Suprapubic skin (tissue), 4 donors: ENCODE results near the gene WDFY4. TPM values are rescaled to one million over a fixed set of nuclear protein-coding genes. Genes with fewer than 3 reads are reported as not detected.
A peak's percentile ranks its signal among the peaks of the same experiment; 100 is the strongest.

Source experiments
- DNase-seq, 2 donors: peaks; one replicate each; pipeline ENCODE4 v3.0.0-alpha.2; 2019; ENCODE audit warnings: low spot score in 2 of 2
- H3K27ac ChIP-seq: fragments of 200-600 bp; sonication (generic); one replicate; pipeline ENCODE4 v1.5.1; 2019
- H3K27me3 ChIP-seq: fragments of 200-600 bp; sonication (generic); one replicate; pipeline ENCODE4 v1.5.1; 2019
- H3K36me3 ChIP-seq: fragments of 200-600 bp; sonication (generic); one replicate; pipeline ENCODE4 v1.5.1; 2019
- H3K4me1 ChIP-seq: fragments of 200-600 bp; sonication (generic); one replicate; pipeline ENCODE4 v1.5.1; 2019
- H3K4me3 ChIP-seq: fragments of 200-600 bp; sonication (generic); one replicate; pipeline ENCODE4 v1.5.1; 2019; ENCODE audit warnings: mild to moderate bottlenecking
- H3K9me3 ChIP-seq: fragments of 200-600 bp; sonication (generic); one replicate; pipeline ENCODE4 v1.5.1; 2019
- CTCF ChIP-seq, 2 donors: fragments of 200-600 bp in 1 of 2; fragments of 450-650 bp in 1 of 2; sonication (generic) in 1 of 2; IDR thresholded peaks; one replicate each; pipeline ENCODE4 v1.5.1; 2016 to 2019; ENCODE audit warnings: antibody characterized with exemption in 2 of 2, mild to moderate bottlenecking in 1 of 2, moderate library complexity in 1 of 2
- EP300 ChIP-seq: sonication (generic); formaldehyde crosslinking; IDR thresholded peaks from one replicate; pipeline ENCODE4 v1.6.1; 2017; ENCODE audit warnings: antibody characterized with exemption
- POLR2A ChIP-seq, 2 donors: fragments of 450-650 bp; IDR thresholded peaks; one replicate each; pipeline ENCODE4 v1.6.1; 2017; ENCODE audit warnings: antibody characterized with exemption in 2 of 2, mild to moderate bottlenecking in 2 of 2, moderate library complexity in 2 of 2
- POLR2AphosphoS5 ChIP-seq, 3 donors: sonication (generic); formaldehyde crosslinking; IDR thresholded peaks; one replicate each; pipeline ENCODE4 v1.6.1; 2017; ENCODE audit warnings: antibody characterized with exemption in 3 of 3
- WGBS: methylation state at CpG from one replicate; pipeline ENCODE4 v1.1.5; 2018; 5-methylcytosine and 5-hydroxymethylcytosine counted together
- total RNA-seq, 4 donors: library from RNA; depleted of rRNA; stranded (reverse); fragments of >200 nt; gene quantifications; one replicate each; pipeline ENCODE4 v1.1.0, GENCODE V29; 2016

The WDFY4 gene
- total RNA-seq, 4 donors from 2014 or later: 0.57 to 2.9 (median 1.0) TPM

- 59% methylated on average over 3 of the region's 5 CpGs for WGBS
- Histone ChIP-seq H3K9me3 (no peaks in the 10 kb centered on the region), H3K27me3 (peaks cover 8% of the 10 kb centered on the region), H3K36me3 (no peaks in the 10 kb centered on the region), H3K27ac (no peak overlapping the region), H3K4me3 (no peak overlapping the region), H3K4me1 (no peaks in the 10 kb centered on the region)
- TF ChIP-seq EP300 (no peak), POLR2AphosphoS5 (IDR thresholded peaks at IDR 0.05) (no peak), POLR2A (IDR thresholded peaks at IDR 0.05) (no peak), CTCF (IDR thresholded peaks at IDR 0.05) (no peak)
- DNase-seq: peak in 1 of 2 donors; percentile 49
Measured at GRCh38 chr10:48704156-48704555, 19.5 kb downstream of the WDFY4 start.

GRCh38 chr10:48705401-48705938 lies 20.8 kb downstream of the WDFY4 start:
- Histone ChIP-seq H3K27ac (no peak overlapping the region), H3K4me3 (no peak overlapping the region), H3K9me3 (no peaks in the 10 kb centered on the region), H3K27me3 (peaks cover 8% of the 10 kb centered on the region), H3K36me3 (no peaks in the 10 kb centered on the region), H3K4me1 (no peaks in the 10 kb centered on the region)
- 74% methylated on average over 9 of the region's 9 CpGs for WGBS
- DNase-seq: peak in 1 of 2 donors; percentile 13
- TF ChIP-seq POLR2A (IDR thresholded peaks at IDR 0.05) (no peak), EP300 (no peak), POLR2AphosphoS5 (IDR thresholded peaks at IDR 0.05) (no peak), CTCF (IDR thresholded peaks at IDR 0.05) (no peak)

- H3K27ac ChIP-seq: no peak overlapping the region
- DNase-seq: no peak
- 36% methylated on average over 2 of the region's 2 CpGs for WGBS
Measured at GRCh38 chr10:48707472-48707871, 22.8 kb downstream of the WDFY4 start.

GRCh38 chr10:48708144-48708543 lies 23.5 kb downstream of the WDFY4 start:
- Histone ChIP-seq H3K9me3 (no peaks in the 10 kb centered on the region), H3K4me1 (no peaks in the 10 kb centered on the region), H3K4me3 (no peak overlapping the region), H3K27me3 (peaks cover 8% of the 10 kb centered on the region), H3K27ac (no peak overlapping the region), H3K36me3 (no peaks in the 10 kb centered on the region)
- no peak for TF ChIP-seq POLR2AphosphoS5 (IDR thresholded peaks at IDR 0.05)
- no peak for TF ChIP-seq CTCF (IDR thresholded peaks at IDR 0.05)
- no peak for TF ChIP-seq EP300
- TF ChIP-seq POLR2A (IDR thresholded peaks at IDR 0.05): no peak
- WGBS: 39% methylated on average over 5 of the region's 5 CpGs
- no peak for DNase-seq

More at GRCh38 chr10:48707472-48707871, 22.8 kb downstream of the WDFY4 start:
- H3K36me3 ChIP-seq: no peaks in the 10 kb centered on the region
- no peak for TF ChIP-seq POLR2A (IDR thresholded peaks at IDR 0.05)
- no peak for TF ChIP-seq CTCF (IDR thresholded peaks at IDR 0.05)
- no peaks in the 10 kb centered on the region for H3K9me3 ChIP-seq
- H3K27me3 ChIP-seq: peaks cover 8% of the 10 kb centered on the region
- no peaks in the 10 kb centered on the region for H3K4me1 ChIP-seq
- H3K4me3 ChIP-seq: no peak overlapping the region

GRCh38 chr10:48710647-48711275 lies 26.1 kb downstream of the WDFY4 start:
- Histone ChIP-seq H3K4me1 (no peaks in the 10 kb centered on the region), H3K9me3 (no peaks in the 10 kb centered on the region), H3K27me3 (no peaks in the 10 kb centered on the region), H3K4me3 (no peak overlapping the region), H3K27ac (no peak overlapping the region), H3K36me3 (no peaks in the 10 kb centered on the region)
- TF ChIP-seq CTCF (IDR thresholded peaks at IDR 0.05) (no peak), POLR2AphosphoS5 (IDR thresholded peaks at IDR 0.05) (no peak)
- no peak for DNase-seq
- 68% methylated on average over 6 of the region's 6 CpGs for WGBS
